Stimulated activated CD8-positive, alpha-beta memory T cell treated with anti-CD3 and anti-CD28 coated beads, Interleukin-4, amount 100 ng/mL, for 4 hours (primary cell): ENCODE data around the gene PARD6A.

Experiments
- DNase-seq, 2 donors: peaks; one replicate each; pipeline ENCODE4 v3.0.0-alpha.2; 2020; ENCODE audit warnings: low read depth in 2 of 2, low spot score in 1 of 2

Gene PARD6A

GRCh38 chr16:67653789-67654402, 6.9 kb upstream of the PARD6A start:
- no peak for DNase-seq

DNA sequence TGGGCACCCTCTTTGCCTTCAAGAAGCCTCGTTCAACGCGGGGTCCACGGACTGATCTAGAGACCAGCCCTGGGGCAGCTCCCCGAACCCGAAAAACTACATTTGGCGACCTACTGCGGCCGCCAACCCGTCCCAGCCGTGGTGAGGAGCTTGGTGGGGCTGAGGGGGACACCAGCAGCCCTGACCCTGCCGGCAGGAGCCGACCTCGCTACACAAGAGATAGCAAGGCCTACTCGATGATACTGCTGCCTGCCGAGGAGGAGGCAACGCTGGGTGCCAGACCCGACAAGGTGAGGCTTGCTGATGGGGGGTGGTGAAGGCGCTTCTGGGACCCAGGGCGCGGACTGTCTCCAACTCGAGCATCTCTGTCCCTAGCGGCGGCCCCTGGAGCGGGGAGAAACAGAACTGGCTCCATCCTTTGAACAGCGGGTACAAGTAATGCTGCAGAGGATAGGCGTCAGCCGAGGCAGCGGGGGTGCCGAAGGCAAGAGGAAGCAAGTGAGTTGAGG, 6.3 kb upstream of the PARD6A start:
- no peak for DNase-seq

DNA sequence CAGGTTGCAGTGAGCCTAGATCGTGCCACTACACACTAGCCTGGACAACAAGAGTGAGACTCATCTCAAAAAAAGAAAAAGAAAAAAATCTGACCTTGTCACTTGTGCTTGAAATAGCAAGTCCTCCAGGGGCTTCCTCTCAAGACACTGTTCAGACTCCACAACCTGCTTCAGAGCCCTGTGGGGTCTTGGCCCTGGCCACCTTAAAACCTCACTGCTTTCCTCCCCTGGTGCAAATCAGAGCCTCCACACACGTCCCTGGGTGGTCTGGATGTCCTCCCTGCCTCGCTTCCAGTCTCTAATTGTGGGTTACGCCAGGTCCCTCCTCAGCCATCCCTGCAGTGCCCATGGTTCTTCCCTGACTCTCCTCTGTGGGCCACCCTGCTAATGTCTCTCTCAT, 5.4 kb upstream of the PARD6A start:
- DNase-seq = no peak

DNA sequence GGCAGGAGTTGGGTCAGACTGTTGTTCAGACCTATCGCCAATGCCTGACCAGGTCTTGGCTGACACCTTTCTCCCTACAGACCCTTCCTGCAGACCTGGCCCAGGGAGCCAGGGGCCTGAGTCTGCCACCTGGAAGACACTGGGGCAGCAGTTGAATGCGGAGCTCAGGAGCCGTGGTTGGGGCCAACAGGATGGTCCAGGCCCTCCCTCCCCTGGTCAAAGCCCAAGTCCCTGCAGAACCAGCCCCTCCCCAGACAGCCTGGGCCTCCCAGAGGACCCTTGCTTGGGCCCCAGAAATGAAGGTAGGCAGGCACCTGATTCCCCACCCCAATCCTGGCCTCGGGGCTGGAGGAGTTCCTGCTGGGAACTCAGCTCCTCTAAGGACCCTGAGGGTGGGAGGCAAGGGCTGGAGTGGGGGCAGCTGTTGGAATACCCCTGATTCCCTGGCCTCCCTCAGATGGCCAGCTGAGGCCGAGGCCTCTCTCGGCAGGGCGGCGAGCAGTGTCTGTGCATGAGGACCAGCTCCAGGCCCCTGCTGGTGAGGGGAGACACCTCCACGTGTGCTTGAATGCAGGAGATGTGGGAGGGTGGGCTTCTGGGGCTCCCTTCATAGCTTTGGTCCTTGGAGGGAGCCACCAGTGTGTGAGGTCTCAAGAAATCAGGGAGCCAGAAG, 4.3 kb upstream of the PARD6A start:
- no peak for DNase-seq

- DNase-seq = no peak
Observed at GRCh38 chr16:67657017-67657608, 3.6 kb upstream of the PARD6A start.

DNA sequence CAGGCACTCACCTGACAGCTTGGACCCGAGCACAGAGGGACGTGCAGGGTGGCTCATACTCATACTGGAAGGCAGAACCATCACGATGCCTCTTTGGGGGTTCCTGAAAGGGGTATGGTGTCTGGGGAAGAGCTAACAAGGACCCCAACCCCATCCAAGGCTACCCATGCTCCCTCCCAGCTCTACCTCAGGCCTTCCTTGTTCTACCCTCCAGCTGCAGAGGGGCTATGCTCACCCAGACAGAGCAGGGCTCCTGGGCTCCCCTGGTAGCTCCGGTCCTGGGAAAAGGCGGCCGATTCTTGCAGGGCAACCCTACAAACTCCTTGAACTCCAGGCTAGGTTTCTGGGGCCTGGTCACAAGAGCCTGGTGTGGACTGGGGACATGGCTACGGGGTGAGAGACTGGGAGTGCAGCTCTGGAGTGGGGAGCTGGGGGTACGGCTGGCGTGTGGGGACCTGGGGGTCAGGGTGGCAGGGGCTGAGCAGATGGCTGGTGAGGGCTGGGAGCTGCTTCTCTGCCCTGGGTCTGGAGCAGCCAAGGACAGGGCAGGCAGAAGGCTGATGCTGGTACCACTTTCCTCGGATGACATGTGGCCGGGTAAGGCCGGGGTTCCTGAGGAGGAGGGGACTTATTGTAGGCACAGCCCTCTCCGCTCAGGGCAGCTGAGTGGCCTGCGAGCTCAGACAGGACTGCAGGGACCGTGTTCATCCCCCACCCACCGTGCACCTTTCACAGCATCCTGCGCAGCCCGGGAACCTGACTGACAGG, 2.8 kb upstream of the PARD6A start:
- DNase-seq = no peak

DNA sequence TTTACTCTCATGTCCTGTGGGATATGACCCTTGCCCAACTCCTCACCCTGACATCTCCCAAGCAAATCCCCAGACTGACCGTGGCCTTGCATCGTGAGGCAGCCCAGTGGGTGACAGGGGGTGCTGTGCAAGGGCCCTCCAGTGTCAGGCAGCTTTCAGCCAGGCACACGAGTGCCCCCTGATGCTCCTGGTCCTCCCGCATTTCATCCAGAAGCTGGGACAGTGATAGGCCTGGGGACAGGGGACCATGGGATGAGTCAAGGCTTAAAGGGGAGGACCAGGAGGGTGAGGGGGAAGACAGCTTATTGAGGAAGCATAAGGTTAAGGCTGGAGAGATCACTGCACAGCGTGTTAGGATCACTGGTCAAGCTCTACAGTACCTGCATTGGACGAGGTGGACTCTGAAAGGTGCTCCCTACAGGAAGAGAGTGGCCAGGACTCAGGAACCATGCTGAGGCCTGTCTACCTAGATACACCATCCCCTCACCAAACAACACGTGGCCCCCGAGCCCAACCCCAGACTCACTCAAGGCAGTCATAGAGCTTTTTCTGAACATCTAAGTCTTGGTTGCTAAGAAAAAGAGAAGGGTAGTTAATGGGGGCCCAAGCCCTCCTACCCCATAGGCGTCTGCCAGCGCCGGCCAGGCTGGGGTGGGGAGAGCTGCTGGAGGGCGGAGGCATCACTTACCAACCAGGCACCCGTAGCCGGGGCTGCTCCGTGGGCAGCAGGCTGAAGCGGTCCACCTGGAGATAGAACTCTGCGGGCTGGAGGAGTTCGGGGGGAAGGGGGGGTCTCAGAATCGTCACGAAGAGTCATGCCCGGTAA, 1.7 kb upstream of the PARD6A start:
- DNase-seq = no peak

- peak; percentile 82 for DNase-seq
Observed at GRCh38 chr16:67659675-67660563, 841 bp upstream of the PARD6A start, which contains the start of gene ACD. TSS of gene ACD (minus strand) at chr16:67660260. CDS start at chr16:67660220, 40 bp downstream.

DNA sequence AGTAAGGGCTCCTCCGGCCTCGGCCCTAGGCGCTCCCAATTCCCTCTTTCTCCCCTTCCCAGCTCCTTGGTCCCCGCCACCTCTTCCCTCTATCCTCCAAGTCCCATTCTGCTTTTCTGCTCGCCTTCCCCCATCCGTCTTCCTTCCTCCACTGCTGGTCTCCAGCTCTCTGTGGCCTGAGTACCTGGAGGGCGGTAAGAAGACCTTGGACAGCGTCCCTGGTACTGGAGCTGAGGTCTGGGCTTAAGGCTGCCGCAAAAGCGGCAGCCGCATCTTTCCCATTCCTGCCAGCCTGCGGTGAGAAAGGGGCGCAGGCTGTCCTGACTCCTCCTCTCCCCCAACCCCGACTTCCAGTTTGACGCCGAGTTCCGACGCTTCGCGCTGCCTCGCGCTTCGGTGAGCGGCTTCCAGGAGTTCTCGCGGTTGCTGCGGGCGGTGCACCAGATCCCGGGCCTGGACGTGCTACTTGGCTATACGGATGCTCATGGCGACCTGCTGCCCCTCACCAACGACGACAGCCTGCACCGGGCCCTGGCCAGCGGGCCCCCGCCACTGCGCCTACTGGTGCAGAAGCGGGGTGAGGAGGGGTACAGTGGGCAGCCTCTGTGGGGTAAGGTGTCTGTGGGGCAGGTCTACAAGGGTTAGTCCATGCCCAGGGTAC, 471 bp downstream of the PARD6A start:
- DNase-seq = no peak

DNA sequence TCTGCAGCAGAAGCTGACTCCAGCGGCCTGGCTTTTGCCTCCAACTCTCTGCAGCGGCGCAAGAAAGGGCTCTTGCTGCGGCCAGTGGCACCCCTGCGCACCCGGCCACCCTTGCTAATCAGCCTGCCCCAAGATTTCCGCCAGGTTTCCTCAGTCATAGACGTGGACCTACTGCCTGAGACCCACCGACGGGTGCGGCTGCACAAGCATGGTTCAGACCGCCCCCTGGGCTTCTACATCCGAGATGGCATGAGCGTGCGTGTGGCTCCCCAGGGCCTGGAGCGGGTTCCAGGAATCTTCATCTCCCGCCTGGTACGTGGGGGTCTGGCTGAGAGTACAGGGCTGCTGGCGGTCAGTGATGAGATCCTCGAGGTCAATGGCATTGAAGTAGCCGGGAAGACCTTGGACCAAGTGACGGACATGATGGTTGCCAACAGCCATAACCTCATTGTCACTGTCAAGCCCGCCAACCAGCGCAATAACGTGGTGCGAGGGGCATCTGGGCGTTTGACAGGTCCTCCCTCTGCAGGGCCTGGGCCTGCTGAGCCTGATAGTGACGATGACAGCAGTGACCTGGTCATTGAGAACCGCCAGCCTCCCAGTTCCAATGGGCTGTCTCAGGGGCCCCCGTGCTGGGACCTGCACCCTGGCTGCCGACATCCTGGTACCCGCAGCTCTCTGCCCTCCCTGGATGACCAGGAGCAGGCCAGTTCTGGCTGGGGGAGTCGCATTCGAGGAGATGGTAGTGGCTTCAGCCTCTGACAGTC, 1.3 kb downstream of the PARD6A start:
- DNase-seq = no peak

- no peak for DNase-seq
Observed at GRCh38 chr16:67662653-67663010, 1.9 kb downstream of the PARD6A start.

DNA sequence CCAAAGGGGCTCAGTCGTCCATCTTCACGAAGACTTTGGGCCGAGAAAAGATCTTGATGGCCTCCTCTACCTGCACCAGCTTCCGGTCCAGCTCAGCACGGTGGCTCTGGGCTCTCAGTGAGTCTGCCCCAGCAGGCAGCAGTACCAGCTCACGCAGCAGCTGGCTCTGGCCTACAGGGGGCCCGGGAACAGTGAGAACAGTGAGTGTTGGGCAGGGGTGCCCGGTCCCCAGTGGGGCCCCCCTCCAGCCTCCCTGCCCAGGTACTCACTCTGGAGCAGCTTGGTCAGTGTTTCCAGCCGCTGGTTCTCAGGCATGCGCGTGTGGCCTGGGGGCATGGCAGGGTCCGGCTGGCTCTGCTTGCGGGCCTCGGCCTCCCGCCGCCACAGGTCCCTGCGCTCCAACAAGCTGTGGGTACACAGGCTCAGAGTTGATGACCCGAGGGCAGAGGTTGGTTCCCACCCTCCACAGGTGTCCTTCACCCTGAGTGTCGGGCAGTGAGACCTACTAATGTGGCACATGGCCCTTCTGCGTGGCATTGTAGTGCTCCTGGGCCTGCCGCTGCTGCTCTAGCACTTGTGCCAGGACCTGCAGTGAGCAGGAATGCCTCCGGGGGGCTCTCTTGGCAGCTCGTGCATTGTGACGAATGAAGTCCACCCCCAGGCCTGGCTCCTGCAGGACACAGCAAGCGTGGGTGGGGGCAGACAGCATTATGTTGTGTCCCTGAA, 2.6 kb downstream of the PARD6A start:
- DNase-seq = no peak

DNA sequence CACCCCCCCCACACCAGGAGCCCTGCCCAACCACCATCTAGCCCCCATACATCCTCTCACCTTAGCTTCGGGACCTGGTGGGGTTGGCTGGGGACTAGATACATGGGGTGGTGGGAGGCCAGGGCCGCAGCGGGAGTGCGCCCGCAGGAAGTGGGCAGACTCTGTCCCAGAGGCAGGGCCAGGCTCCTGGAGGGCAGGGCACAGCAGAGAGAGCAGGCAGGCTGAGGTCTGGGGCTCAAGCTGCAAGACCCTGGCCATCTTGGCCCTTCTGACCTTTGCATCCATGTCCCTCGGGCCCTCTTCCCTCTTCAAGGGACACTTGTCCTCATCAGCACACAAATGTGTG, 3.1 kb downstream of the PARD6A start:
- DNase-seq = no peak

- DNase-seq = no peak
Observed at GRCh38 chr16:67664258-67664657, 3.5 kb downstream of the PARD6A start.

DNA sequence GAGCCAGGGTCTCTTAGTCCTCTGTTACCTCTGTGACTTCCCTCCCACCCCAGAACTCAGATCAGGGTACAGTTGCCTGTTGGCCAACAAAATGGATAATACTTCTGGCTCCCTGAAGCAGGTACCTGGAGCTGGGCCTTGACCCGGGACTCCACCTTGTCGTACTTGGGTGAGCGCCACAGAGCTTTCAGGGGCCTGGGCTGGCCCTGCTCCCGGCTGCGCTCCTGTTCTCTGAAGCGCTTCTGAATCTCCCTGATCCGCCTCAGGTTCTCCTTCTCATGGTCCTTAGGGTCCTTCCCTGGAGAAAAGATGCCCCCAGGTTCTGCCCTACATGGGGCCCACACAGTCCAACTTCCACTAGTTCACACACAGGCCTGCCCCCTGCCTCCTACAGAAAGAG, 4.1 kb downstream of the PARD6A start:
- DNase-seq = no peak

DNA sequence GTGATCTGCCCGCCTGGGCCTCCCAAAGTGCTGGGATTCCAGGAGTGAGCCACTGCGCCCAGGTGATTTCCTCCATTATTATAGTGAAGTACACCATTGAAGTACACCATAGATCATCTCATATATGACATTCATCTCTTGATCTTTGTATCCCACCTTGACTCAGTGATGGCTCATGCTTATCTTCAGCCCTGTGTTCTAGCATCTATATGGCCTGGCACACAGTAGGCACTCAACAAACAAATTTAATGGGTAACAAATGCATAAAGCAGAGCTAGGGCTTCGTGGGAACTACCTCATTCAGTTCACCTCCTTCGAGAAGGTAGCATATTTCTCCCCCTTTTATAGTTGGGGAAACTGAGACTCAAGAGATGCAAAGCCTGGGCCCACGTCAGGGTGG, 4.8 kb downstream of the PARD6A start:
- no peak for DNase-seq

- no peak for DNase-seq
Observed at GRCh38 chr16:67666032-67666551, 5.3 kb downstream of the PARD6A start.
